Measurements from ENCODE around the gene CAPN5. TPM values are rescaled to one million over a fixed set of nuclear protein-coding genes. Genes with fewer than 3 reads are reported as not detected.

Gene CAPN5
- polyA plus RNA-seq, 2 of the 4 experiments (the other 2 are of a cell fraction): 9.4 to 12.9 TPM

DNA sequence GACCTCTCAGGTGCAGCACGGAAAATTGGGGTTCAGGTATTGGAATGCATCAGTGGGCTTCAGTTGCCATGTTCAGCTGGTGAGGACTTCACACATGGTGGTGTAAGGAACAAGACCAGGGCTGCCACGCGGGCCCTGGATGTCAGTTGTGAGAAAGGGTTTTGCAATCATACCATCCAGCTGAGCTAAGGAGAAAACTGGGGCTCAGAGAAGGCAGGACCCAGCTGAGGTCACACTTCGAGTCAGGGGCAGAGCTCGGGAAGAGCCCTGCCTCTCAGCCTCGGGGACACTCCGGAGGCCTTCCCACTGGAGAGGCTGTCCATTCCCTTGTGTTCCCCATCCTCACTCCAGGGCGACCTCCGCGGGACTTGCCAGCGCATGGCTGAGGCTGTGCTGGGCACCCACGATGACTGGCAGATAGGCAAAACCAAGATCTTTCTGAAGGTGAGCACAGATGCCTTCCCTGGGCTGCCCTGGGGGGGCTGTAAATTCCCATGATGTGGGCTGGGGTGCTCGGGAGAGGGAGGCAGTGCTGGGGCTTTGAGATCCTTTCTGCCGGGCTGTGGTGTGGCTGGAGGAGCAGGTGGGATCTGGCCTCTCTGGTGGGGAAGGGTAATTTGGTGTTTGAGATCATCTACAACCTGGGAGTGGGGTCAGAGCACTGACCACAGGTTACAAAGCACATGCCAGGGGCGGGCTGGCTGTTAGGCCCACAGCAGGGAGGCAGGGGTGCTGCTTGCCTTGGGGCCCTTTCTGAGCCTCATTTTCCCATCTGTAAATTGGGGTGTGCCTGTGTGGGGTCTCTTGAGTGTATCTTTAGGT is 108.5 kb downstream of the CAPN5 start:
- ATAC-seq (no peak), FAIRE-seq (no peak), DNase-seq (ENCODE audit: low read depth in 1 of 2, low spot score in 1 of 2) (no peak)
- Histone ChIP-seq H3K4me2 (no peak overlapping the region), H3K4me3 (no peak overlapping the region), H3K4me1 (no peaks in the 10 kb centered on the region), H3K27ac (no peak overlapping the region), H3K9me3 (no peaks in the 10 kb centered on the region)
- ChIA-PET POLR2A (no interaction called here), CTCF (interaction anchor here (0.6 to 8.6 kb wide), 6 partner anchors 14 to 373 kb away, joined by 3 to 90 read pairs (median 4); partner anchors contain the start of gene MYO7A)
- TF ChIP-seq PHF8 (IDR thresholded peaks at IDR 0.05; ENCODE audit: borderline replicate concordance, low read depth): no peak
- no peak for TF ChIP-seq HOXA7 (CRISPR knock-in tag; IDR thresholded peaks at IDR 0.05)
- TF ChIP-seq KDM1A (IDR thresholded peaks at IDR 0.05; ENCODE audit: low read depth): no peak
- TF ChIP-seq CHD4 (IDR thresholded peaks at IDR 0.05; ENCODE audit: borderline replicate concordance): no peak
- TF ChIP-seq, protein P1, sequence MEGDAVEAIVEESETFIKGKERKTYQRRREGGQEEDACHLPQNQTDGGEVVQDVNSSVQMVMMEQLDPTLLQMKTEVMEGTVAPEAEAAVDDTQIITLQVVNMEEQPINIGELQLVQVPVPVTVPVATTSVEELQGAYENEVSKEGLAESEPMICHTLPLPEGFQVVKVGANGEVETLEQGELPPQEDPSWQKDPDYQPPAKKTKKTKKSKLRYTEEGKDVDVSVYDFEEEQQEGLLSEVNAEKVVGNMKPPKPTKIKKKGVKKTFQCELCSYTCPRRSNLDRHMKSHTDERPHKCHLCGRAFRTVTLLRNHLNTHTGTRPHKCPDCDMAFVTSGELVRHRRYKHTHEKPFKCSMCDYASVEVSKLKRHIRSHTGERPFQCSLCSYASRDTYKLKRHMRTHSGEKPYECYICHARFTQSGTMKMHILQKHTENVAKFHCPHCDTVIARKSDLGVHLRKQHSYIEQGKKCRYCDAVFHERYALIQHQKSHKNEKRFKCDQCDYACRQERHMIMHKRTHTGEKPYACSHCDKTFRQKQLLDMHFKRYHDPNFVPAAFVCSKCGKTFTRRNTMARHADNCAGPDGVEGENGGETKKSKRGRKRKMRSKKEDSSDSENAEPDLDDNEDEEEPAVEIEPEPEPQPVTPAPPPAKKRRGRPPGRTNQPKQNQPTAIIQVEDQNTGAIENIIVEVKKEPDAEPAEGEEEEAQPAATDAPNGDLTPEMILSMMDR (IDR thresholded peaks at IDR 0.05): no peak
- TF ChIP-seq, protein P2, sequence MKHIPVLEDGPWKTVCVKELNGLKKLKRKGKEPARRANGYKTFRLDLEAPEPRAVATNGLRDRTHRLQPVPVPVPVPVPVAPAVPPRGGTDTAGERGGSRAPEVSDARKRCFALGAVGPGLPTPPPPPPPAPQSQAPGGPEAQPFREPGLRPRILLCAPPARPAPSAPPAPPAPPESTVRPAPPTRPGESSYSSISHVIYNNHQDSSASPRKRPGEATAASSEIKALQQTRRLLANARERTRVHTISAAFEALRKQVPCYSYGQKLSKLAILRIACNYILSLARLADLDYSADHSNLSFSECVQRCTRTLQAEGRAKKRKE (CRISPR knock-in tag; IDR thresholded peaks at IDR 0.05; ENCODE audit: low read depth): no peak
- no peak for TF ChIP-seq POLR2A (IDR thresholded peaks at IDR 0.05; ENCODE audit: low read length)
- TF ChIP-seq CHD2 (IDR thresholded peaks at IDR 0.05; ENCODE audit: low read length, partially characterized antibody): no peak
- no peak for TF ChIP-seq RARB (CRISPR knock-in tag; IDR thresholded peaks at IDR 0.05)
- TF ChIP-seq, protein P3, sequence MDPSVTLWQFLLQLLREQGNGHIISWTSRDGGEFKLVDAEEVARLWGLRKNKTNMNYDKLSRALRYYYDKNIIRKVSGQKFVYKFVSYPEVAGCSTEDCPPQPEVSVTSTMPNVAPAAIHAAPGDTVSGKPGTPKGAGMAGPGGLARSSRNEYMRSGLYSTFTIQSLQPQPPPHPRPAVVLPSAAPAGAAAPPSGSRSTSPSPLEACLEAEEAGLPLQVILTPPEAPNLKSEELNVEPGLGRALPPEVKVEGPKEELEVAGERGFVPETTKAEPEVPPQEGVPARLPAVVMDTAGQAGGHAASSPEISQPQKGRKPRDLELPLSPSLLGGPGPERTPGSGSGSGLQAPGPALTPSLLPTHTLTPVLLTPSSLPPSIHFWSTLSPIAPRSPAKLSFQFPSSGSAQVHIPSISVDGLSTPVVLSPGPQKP (IDR thresholded peaks at IDR 0.05; ENCODE audit: low read depth, low read length): no peak
- TF ChIP-seq NR3C1 (IDR thresholded peaks at IDR 0.05): no peak
- TF ChIP-seq, protein P4, sequence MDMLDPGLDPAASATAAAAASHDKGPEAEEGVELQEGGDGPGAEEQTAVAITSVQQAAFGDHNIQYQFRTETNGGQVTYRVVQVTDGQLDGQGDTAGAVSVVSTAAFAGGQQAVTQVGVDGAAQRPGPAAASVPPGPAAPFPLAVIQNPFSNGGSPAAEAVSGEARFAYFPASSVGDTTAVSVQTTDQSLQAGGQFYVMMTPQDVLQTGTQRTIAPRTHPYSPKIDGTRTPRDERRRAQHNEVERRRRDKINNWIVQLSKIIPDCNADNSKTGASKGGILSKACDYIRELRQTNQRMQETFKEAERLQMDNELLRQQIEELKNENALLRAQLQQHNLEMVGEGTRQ (IDR thresholded peaks at IDR 0.05): no peak
- no peak for TF ChIP-seq RFX5 (IDR thresholded peaks at IDR 0.05)
- TF ChIP-seq, protein P5, sequence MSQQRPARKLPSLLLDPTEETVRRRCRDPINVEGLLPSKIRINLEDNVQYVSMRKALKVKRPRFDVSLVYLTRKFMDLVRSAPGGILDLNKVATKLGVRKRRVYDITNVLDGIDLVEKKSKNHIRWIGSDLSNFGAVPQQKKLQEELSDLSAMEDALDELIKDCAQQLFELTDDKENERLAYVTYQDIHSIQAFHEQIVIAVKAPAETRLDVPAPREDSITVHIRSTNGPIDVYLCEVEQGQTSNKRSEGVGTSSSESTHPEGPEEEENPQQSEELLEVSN (IDR thresholded peaks at IDR 0.05; ENCODE audit: borderline replicate concordance, low read depth): no peak
- 68% methylated on average over 13 of the region's 15 CpGs for WGBS (ENCODE audit: missing lambda C conversion rate)

Other genes starting within 250 kb of the CAPN5 start
- 43.3 and 46.6 TPM in 2 replicates for gene ACER3, start 206.1 kb upstream of the CAPN5 start, polyA plus RNA-seq (2011; rRNA removed)
- gene ACER3, start 206.1 kb upstream of the CAPN5 start, polyA plus RNA-seq (2017; fragmentation: RNase III; extraction: RNeasy Plus Mini Kit Qiagen cat#74134 plus additional on column Dnase treatment): 14.8 to 17.7 TPM (median 16.0 TPM) in 3 replicates
- gene B3GNT6, start 32.6 kb upstream of the CAPN5 start, polyA plus RNA-seq (2011; rRNA removed): 0.04 and 0.11 TPM in 2 replicates
- 0.04 to 0.05 TPM in 2 of 3 replicates, not detected in the other for gene B3GNT6, start 32.6 kb upstream of the CAPN5 start, polyA plus RNA-seq (2017; fragmentation: RNase III; extraction: RNeasy Plus Mini Kit Qiagen cat#74134 plus additional on column Dnase treatment)
- gene OMP, start 35.9 kb downstream of the CAPN5 start, polyA plus RNA-seq (2011; rRNA removed): 0.34 TPM in 1 of 2 replicates, not detected in the other
- gene OMP, start 35.9 kb downstream of the CAPN5 start, polyA plus RNA-seq (2017; fragmentation: RNase III; extraction: RNeasy Plus Mini Kit Qiagen cat#74134 plus additional on column Dnase treatment): not detected in 3 replicates
- gene MYO7A, start 61.3 kb downstream of the CAPN5 start, polyA plus RNA-seq (2011; rRNA removed): 1.7 and 2.6 TPM in 2 replicates
- gene MYO7A, start 61.3 kb downstream of the CAPN5 start, polyA plus RNA-seq (2017; fragmentation: RNase III; extraction: RNeasy Plus Mini Kit Qiagen cat#74134 plus additional on column Dnase treatment): 1.4 to 2.7 TPM (median 2.1 TPM) in 3 replicates
- gene GDPD4, start 234.7 kb downstream of the CAPN5 start, polyA plus RNA-seq (2011; rRNA removed): not detected in 2 replicates
- gene GDPD4, start 234.7 kb downstream of the CAPN5 start, polyA plus RNA-seq (2017; fragmentation: RNase III; extraction: RNeasy Plus Mini Kit Qiagen cat#74134 plus additional on column Dnase treatment): not detected in 3 replicates